Stimulated activated CD4-positive, alpha-beta T cell treated with anti-CD3 and anti-CD28 coated beads, Interleukin-1b, Interleukin-23, amount 100 ng/mL, for 1 hour (primary cell): ENCODE results near the gene GRWD1.

ENCODE experiments used
- DNase-seq, 2 donors: peaks; one replicate each; pipeline ENCODE4 v3.0.0-alpha.2; 2020; ENCODE audit warnings: low read depth in 2 of 2

Gene GRWD1

GRCh38 chr19:48456864-48457263 lies 11.1 kb downstream of the GRWD1 start:
- no peak for DNase-seq

- DNase-seq = no peak
These were observed 12.2 kb downstream of the GRWD1 start for GRCh38 chr19:48458016-48458415.

GRCh38 chr19:48461651-48461981 lies 15.8 kb downstream of the GRWD1 start:
- DNase-seq = no peak

- DNase-seq = no peak
These were observed 16.3 kb downstream of the GRWD1 start for GRCh38 chr19:48461982-48462655.

- DNase-seq = no peak
These were observed 19.4 kb downstream of the GRWD1 start for GRCh38 chr19:48465215-48465614.

GRCh38 chr19:48466561-48467325 lies 21.0 kb downstream of the GRWD1 start:
- DNase-seq = no peak

- DNase-seq = peak; percentile 95 to 99
These were observed 23.0 kb downstream of the GRWD1 start for GRCh38 chr19:48468772-48469288.

GRCh38 chr19:48469289-48469881 lies 23.6 kb downstream of the GRWD1 start, which contains the start of gene CYTH2:
CYTH2 (plus strand) TSS chr19:48469369; CDS start chr19:48469508, 139 bp downstream.
- DNase-seq = peak; percentile 27 to 37

- DNase-seq = no peak
These were observed 24.3 kb downstream of the GRWD1 start for GRCh38 chr19:48469934-48470680.

- no peak for DNase-seq
These were observed 25.1 kb downstream of the GRWD1 start for GRCh38 chr19:48470856-48471255.

- no peak for DNase-seq
These were observed 26.1 kb downstream of the GRWD1 start for GRCh38 chr19:48471836-48472235.

- DNase-seq = no peak
These were observed 27.6 kb downstream of the GRWD1 start for GRCh38 chr19:48473161-48473966.

- DNase-seq = no peak
These were observed 28.4 kb downstream of the GRWD1 start for GRCh38 chr19:48474084-48474592.

GRCh38 chr19:48475369-48476068 lies 29.7 kb downstream of the GRWD1 start:
- DNase-seq = no peak

GRCh38 chr19:48476176-48476575 lies 30.4 kb downstream of the GRWD1 start:
- no peak for DNase-seq

GRCh38 chr19:48477067-48477685 lies 31.4 kb downstream of the GRWD1 start:
- DNase-seq = no peak

GRCh38 chr19:48477698-48478338 lies 32.0 kb downstream of the GRWD1 start:
- no peak for DNase-seq

GRCh38 chr19:48478339-48479256 lies 32.8 kb downstream of the GRWD1 start:
- no peak for DNase-seq
